WI38 (cell line): Measurements from ENCODE around the gene ATXN10.
"Not testable (repeated sequence)": the region's sequence is repeated elsewhere in the genome, so short reads cannot be mapped to it uniquely, and the experiment has no call there.

Experiments
- H3K4me3 ChIP-seq: 2 replicates; pipeline ENCODE4 v1.5.1; 2011; ENCODE audit warnings: low read depth, mild to moderate bottlenecking, control low read depth, low read length
- TF ChIP-seq, protein P1 (sequence below): IDR thresholded peaks from 2 replicates; pipeline ENCODE4 v1.5.1; 2012; ENCODE audit warnings: low read depth, mild to moderate bottlenecking, control low read depth, low read length

Gene ATXN10

DNA sequence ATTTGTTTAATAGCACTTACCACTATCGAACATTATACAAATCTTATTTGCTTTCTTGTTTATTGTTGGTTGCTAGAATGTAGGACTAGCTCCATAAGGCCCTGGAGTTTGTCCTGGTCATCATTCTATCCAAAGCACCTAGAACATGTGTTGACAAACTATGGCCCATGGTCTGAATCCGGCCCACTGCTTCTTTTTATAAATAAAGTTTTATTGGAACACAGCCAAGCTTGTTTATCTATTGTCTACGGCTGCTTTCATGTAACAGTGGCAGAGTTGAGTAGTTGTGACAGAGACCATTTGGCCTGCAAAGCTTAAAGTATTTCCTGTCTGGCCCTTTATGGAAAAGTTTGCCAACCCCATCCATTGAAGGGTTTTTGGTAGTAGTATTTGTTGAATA is 38.8 kb downstream of the ATXN10 start:
- TF ChIP-seq, protein P1, sequence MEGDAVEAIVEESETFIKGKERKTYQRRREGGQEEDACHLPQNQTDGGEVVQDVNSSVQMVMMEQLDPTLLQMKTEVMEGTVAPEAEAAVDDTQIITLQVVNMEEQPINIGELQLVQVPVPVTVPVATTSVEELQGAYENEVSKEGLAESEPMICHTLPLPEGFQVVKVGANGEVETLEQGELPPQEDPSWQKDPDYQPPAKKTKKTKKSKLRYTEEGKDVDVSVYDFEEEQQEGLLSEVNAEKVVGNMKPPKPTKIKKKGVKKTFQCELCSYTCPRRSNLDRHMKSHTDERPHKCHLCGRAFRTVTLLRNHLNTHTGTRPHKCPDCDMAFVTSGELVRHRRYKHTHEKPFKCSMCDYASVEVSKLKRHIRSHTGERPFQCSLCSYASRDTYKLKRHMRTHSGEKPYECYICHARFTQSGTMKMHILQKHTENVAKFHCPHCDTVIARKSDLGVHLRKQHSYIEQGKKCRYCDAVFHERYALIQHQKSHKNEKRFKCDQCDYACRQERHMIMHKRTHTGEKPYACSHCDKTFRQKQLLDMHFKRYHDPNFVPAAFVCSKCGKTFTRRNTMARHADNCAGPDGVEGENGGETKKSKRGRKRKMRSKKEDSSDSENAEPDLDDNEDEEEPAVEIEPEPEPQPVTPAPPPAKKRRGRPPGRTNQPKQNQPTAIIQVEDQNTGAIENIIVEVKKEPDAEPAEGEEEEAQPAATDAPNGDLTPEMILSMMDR: no peak
- H3K4me3 ChIP-seq: no peak overlapping the region

DNA sequence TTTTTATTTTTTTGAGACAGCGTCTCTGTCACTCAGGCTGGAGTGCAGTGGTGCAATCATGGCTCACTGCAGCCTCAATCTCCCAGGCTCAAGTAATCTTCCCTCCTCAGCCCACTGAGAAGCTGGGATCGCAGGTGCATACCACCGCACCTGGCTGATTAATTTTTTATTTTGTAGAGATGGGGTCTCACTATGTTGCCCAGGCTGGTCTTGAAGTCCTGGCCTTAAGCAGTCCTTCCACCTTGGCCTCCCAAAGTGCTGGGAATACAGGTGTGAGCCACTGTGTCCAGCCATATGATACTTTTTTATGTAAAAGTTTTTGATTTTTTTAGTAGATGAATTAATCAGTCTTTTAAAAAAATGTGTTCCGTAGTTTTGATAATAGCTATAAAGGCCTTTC is 42.8 kb downstream of the ATXN10 start:
- H3K4me3 ChIP-seq: not testable (repeated sequence)

- TF ChIP-seq, protein P1: no peak
- H3K4me3 ChIP-seq: no peak overlapping the region
Observed at GRCh38 chr22:45717789-45718188, 46.2 kb downstream of the ATXN10 start.

- TF ChIP-seq, protein P1: no peak
- no peak overlapping the region for H3K4me3 ChIP-seq
Observed at GRCh38 chr22:45718391-45718790, 46.8 kb downstream of the ATXN10 start.

- no peak overlapping the region for H3K4me3 ChIP-seq
- TF ChIP-seq, protein P1: no peak
Observed at GRCh38 chr22:45720839-45721378, 49.3 kb downstream of the ATXN10 start.

- H3K4me3 ChIP-seq: no peak overlapping the region
- TF ChIP-seq, protein P1: no peak
Observed at GRCh38 chr22:45722006-45722405, 50.4 kb downstream of the ATXN10 start.

DNA sequence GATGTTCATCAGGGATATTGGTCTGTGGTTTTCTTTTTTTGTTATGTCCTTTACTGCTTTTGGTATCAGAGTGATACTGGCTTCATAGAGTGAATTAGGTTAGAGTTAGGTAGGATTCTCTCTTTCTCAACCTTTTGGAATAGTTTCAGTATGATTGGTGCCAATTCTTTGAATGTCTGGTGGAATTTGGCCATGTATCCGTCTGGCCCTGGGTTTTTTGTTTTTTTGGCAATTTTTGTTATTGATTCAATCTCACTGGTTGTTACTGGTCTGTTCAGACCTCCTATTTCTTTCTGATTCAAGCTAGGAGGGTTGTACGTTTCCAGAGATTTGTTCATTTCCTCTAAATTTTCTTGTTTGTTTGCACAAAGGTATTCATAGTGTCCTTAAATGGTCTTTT is 54.4 kb downstream of the ATXN10 start:
- H3K4me3 ChIP-seq: no peak overlapping the region
- TF ChIP-seq, protein P1: no peak

GRCh38 chr22:45731041-45731797 is 59.6 kb downstream of the ATXN10 start:
- TF ChIP-seq, protein P1: no peak
- no peak overlapping the region for H3K4me3 ChIP-seq
